ENCODE data around the gene DYNLT2. TPM values are rescaled to one million over a fixed set of nuclear protein-coding genes. Genes with fewer than 3 reads are reported as not detected.

Gene DYNLT2
- total RNA-seq, 2 donors from 2014 or later = 2.2 to 7.2 TPM

DNA sequence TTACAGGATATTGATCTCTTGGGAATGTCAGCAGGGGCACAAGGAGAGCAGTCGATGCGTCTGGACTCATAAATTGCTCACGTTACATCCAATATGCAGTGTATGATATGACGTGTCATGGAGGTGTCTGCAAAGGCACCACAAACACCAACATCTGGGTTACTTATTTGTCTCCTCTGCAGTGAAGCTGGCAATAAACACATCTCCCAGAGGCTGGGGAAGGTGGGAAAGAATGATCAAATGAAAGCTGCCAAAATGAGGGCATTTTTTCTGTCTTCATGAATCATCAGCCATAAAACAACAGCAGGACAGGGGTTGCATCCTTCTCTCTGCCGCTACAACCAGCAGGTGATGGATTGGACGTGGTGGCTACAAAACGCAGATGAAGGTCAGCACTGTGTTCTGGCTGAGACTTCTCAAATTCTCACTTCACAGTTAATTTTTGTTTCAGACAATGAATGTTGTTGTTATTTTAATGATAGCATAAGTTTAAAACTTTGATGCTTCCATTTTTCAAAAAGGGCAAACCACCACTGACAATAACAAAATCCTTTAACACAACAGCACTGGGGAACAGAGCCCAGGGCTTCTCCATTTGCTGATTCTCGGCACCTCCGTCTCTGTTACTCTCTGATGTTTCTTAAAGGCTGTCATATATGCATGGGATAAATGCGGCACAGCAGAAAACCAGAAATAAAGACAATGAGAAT is 47.5 kb upstream of the DYNLT2 start:
- 78% methylated on average over 10 of the region's 10 CpGs for WGBS
- no peak overlapping the region for H3K4me3 ChIP-seq
- intact Hi-C loops (cut with DNase I) = no loop called here
- H3K36me3 ChIP-seq = no peaks in the 10 kb centered on the region
- no peak for TF ChIP-seq POLR2AphosphoS5 (IDR thresholded peaks at IDR 0.05)
- no peak for TF ChIP-seq CTCF (IDR thresholded peaks at IDR 0.05)
- TF ChIP-seq POLR2A (IDR thresholded peaks at IDR 0.05) = no peak
- H3K27ac ChIP-seq = no peak overlapping the region
- DNase-seq (ENCODE audit: low spot score) = no peak
- H3K27me3 ChIP-seq (replicated peaks; ENCODE audit: insufficient read depth) = no peaks in the 10 kb centered on the region
- H3K9me3 ChIP-seq = no peaks in the 10 kb centered on the region
- peaks cover 10% of the 10 kb centered on the region for H3K4me1 ChIP-seq (replicated peaks)

DNA sequence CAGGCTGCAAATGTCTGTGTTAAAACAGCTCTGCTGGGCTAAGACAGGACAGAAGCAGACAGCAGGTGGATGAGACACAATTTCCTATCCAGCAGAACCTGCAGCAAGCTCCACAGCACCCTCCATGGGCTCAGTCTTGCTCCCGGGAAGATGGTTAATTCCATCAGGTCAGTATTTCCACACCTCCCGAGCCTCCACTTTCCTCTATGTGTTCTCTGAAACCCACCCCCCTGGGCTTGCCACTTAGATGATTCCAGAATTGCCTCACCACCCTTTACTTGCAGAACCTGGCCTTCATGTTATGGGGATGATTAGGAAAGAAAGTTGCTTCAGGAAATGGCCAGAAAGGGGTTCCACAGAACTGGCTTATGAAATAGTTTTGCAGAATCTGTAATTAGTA is 43.8 kb upstream of the DYNLT2 start:
- TF ChIP-seq POLR2A (IDR thresholded peaks at IDR 0.05) (no peak), CTCF (IDR thresholded peaks at IDR 0.05) (no peak), POLR2AphosphoS5 (IDR thresholded peaks at IDR 0.05) (no peak)
- Histone ChIP-seq H3K36me3 (no peaks in the 10 kb centered on the region), H3K4me3 (no peak overlapping the region), H3K27ac (no peak overlapping the region), H3K9me3 (no peaks in the 10 kb centered on the region), H3K27me3 (replicated peaks; ENCODE audit: insufficient read depth) (no peaks in the 10 kb centered on the region), H3K4me1 (replicated peaks) (peaks cover 3% of the 10 kb centered on the region)
- intact Hi-C loops (cut with DNase I) = no loop called here
- DNase-seq (ENCODE audit: low spot score) = no peak
- WGBS = 87% methylated on average over 2 of the region's 2 CpGs

DNA sequence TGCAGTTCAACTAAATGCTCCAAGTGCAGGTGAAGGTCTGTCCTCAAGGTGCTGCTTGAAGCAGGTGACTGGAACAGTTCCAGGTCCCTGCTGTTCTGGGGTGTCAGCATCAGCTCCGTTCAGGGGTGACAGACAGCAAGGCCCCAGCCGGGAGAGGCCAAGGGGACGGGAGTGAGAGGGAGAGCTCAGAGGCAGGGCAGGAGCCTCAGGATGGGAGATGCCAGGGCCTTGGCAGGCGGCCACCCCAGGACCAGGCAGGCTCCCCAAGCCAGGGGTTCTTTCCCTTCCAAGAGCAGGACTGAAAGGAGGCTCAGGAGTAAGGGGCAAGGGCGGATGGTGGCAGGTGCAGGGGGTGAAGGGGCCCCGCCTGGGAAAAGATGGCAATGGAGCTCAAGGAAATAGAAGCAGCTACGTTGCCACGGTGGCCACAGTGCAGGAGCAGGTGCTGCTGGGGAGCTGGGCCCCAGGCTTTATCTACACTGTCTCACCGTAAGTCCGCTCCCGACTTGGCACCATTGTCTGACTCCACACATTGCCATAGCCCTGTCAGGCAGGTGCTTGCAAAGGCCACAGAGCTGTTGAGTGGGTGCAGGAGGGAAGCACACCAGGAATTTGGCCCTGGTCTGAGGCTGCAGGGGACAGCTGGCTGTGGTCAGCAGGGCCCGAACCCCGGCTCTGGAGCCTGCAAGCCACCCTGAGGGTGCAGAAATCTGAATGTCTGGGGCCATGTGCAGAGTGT is 43.1 kb upstream of the DYNLT2 start:
- DNase-seq (ENCODE audit: low spot score) = no peak
- Histone ChIP-seq H3K36me3 (no peaks in the 10 kb centered on the region), H3K9me3 (no peaks in the 10 kb centered on the region), H3K4me1 (replicated peaks) (peaks cover 4% of the 10 kb centered on the region), H3K27ac (no peak overlapping the region), H3K27me3 (replicated peaks; ENCODE audit: insufficient read depth) (no peaks in the 10 kb centered on the region), H3K4me3 (no peak overlapping the region)
- TF ChIP-seq POLR2AphosphoS5 (IDR thresholded peaks at IDR 0.05) (no peak), CTCF (IDR thresholded peaks at IDR 0.05) (no peak), POLR2A (IDR thresholded peaks at IDR 0.05) (no peak)
- 73% methylated on average over 13 of the region's 13 CpGs for WGBS
- intact Hi-C loops (cut with DNase I) = loop anchor here (5.0 kb wide), 1 partner anchor 743 kb away; no protein-coding TSS in a partner anchor

GRCh38 chr6:169793408-169793807 is 42.0 kb upstream of the DYNLT2 start:
- Histone ChIP-seq H3K4me1 (replicated peaks) (peaks cover 4% of the 10 kb centered on the region), H3K9me3 (no peaks in the 10 kb centered on the region), H3K4me3 (no peak overlapping the region), H3K36me3 (no peaks in the 10 kb centered on the region), H3K27me3 (replicated peaks; ENCODE audit: insufficient read depth) (no peaks in the 10 kb centered on the region), H3K27ac (no peak overlapping the region)
- WGBS = 89% methylated on average over 10 of the region's 10 CpGs
- TF ChIP-seq CTCF (IDR thresholded peaks at IDR 0.05) (no peak), POLR2AphosphoS5 (IDR thresholded peaks at IDR 0.05) (no peak), POLR2A (IDR thresholded peaks at IDR 0.05) (no peak)
- intact Hi-C loops (cut with DNase I) = loop anchor here (5.0 kb wide), 1 partner anchor 744 kb away; no protein-coding TSS in a partner anchor
- no peak for DNase-seq (ENCODE audit: low spot score)

Data from prostate gland (tissue), 2 donors.